HG03103 (cell line): Measurements from ENCODE around the gene MEPE.

Source experiments
- ATAC-seq: cut with Tn5 transposase; IDR thresholded peaks from one replicate; pipeline ENCODE4 v1.9.1; 2021; ENCODE audit warnings: low read depth; ENCODE audit not compliant: unreplicated experiment

The MEPE gene

DNA sequence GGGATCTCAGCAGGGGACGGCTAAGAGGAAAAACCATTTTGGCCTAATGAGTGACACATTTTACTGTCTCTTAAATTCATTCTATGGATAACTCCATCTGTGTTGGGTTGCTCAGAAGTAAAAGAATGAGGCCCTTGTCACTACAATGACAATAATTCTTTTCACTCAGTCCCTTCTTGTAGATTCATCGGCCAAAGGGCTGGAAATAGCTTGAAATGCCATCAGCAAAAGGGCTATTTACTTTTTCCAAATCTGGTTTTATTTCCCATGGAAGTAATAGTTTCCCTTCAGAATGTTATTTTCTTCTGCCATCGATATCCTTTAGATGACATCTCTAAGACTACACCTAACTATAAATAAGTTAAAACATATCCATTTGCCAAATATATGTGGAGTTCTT is 7.4 kb downstream of the MEPE start:
- ATAC-seq, result no peak

DNA sequence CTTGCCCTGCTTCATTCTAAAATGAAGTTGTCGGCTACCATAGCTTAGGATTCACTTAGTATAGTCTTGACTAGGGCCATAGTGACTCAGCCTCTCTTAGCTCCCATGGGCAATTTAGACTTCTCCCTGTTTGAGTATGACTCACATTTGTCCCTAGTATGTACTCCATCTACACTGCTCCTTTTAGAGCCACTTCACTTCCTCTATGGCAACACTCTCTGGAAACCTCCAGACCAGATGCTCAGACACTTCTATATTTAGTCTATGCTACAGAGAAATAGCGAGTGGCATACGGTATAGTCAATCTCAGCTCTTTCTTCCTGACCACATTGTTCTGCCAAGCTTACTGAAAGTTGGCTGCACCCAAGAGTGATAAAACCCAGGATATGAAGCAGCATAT is 11.2 kb downstream of the MEPE start:
- ATAC-seq, result no peak

DNA sequence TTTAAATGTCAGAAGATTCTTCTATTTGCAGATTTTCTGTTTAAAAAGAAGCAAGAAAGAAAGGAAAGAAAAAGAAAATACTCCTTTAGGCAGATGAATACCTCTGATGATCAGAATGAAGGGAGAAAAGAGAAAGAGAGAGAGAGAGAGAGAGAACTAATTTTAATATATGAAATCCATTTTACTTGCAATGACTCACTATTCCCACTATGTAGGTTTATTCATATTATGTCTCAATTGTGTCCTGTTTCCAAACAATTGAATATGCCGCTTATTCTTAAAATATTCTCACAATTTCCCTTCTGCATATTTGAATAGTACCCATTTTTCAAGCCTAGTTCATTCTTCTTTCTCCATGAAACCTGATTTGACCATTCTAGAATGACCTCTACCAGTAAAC is 11.7 kb downstream of the MEPE start:
- no peak for ATAC-seq

DNA sequence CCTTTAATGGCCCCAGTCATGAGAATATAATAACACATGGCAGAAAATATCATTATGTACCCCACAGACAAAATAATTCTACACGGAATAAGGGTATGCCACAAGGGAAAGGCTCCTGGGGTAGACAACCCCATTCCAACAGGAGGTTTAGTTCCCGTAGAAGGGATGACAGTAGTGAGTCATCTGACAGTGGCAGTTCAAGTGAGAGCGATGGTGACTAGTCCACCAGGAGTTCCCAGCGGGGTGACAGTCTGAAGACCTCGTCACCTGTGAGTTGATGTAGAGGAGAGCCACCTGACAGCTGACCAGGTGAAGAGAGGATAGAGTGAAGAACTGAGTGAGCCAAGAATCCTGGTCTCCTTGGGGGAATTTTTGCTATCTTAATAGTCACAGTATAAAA is 13.5 kb downstream of the MEPE start:
- no peak for ATAC-seq

DNA sequence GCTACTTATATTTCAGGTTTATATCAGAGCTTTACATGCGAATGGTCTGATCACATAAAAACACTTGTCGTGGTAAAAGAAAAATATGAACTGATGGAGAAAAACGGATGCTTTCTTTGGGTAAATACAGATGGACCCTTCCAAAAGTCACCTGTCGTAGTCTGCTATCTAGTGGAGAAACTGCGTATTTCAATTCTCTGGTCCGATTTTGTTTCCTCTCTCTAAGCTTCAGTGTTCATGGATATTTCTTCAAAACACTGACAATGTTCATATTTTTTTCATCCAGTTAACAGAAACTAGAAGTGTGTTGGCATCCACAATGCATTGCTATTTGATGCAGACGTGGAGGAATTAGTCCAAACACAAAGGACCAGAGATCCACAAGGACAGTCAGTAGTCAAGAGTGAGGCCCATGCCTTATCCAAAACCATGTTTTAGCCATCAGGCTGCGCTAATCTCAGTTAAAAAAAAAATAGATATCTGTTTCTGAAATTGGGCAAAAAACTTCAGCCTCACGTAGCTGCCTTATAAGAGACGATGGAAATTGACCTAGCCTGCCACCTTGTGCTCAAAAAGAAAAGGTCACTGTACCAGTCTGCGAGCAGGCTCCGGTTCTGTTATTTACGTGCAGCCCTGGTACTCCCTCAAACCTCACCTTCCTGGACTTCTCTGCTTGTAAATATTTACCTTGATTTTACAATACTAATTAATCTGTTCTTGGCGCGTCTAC is 16.0 kb downstream of the MEPE start:
- peak; percentile 82 for ATAC-seq

DNA sequence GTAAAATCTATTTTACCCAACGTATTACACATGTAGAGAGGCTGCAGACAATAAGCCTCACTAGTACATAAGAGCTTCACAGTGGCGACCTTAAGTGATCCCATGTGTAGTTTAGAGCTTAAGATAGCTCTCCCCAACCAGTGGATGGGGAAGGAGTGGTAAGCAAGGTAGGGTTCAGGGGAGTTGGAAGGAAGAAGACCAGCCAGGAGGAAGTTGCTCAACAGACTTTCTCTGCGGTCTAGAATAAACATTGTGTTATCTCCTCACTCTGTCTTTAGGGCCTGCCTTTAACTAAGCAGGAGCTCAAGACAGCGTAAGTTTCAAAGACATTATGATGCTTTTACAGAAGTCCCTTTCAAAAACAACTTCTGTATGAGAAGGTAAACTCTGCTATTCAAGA is 16.8 kb downstream of the MEPE start:
- ATAC-seq, result no peak

DNA sequence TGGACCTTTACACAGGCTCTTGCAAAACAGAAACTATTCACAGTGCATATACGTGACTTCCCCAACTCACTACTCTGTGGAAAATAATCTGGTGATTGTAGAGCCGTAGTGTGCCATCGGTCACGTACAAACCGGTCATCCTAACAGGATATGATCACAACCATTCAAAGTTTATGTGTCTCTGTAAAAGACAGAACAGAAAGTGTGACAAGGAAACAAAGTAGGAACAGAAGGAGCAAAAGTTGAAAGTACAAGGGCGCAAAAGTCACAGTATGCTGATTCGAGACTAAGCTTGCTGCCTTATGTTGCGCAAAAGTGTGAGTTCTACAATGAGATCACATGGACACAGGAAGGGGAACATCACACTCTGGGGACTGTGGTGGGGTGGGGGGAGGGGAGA is 18.6 kb downstream of the MEPE start:
- ATAC-seq, result no peak

DNA sequence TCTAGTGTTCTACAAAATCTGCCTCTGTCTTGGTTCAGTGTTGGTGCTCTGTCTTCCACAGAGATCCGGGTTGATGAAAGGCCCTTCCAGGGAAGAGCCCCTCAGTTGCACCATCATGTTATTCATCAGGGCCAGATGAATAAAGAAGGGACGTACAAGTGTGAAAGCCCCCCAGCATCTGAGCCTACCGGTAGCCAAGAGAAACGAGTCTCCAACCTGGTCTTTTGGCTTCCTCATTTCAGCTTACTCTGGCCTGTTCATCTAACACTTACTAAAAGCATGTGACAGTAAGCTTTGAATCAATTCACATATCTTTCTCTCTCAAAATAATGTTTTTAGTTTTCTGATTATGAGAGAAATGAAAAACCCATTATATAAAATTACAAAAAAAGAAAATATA is 19.2 kb downstream of the MEPE start:
- ATAC-seq, result no peak

DNA sequence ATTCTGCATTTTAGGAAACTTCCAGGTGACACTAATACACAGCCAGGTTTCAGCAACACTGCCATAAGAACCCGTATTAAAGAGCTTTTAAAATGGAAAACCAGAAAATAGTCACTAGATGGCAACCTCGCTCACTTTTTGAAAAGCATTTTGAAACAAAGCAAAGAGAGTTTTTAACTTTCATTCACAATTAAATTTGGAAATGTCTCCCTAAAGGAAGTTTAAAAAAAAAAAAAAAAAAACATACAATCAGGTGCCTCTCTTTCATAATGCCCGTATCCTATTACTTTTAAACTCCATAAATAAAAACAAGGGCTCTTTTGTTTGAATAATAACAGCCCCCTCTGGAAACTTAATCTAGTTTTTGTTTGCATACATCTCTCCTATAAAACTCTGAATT is 20.3 kb downstream of the MEPE start:
- ATAC-seq, result no peak

DNA sequence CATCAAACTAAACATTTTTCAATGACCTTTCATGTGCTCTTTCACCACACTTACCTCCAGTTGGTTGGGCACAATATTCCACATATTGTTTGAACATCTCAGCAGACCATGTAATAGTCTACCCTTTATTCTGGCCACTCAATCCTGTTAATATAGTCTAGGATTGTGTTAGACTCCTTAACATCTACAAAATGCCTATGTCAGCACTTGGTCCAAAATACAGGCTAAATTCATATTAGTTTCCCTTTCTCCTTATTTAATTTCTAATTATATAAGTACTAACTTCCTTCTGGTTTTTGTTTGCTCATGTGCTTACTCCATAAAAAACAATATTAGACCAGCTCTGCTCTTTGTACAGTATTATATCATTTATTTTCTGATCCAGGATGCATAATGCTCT is 21.1 kb downstream of the MEPE start:
- no peak for ATAC-seq

DNA sequence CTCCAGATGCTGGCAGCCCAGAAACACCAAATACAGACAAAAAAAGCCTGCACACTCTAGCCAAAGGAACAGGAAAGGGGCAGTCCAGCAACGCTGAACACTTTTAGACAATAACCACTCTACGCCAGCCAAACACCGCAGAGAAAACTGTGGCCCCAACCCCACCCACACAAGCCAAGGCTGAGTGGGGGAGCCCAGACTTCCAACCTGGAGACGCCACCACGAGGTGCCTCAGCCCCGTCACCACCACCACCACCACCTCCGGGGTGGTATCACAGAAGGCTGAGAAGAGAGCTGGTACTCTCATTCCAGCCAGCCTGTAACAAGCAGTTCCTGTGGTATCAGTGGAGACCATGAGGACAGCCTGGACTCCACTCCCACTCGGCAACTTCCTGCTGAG is 22.8 kb downstream of the MEPE start:
- no peak for ATAC-seq

DNA sequence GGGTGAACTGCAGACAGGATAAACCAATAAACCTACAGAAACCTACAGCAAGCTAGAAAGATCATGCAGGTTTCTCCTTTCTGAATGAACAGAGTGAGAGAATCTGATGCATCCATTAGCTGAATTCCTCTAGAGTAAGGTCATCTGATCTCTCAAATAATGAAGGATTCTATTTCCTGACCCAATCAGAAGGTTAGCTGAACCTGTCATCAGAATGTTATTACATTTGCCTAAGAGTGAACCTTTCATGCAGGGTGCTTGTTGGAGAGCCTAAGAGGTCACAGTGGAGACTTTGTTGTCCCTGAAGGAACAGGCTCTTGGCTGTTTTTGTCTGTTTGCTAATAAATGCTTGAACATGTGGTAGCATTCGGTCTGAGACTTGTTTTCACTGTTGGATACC is 24.0 kb downstream of the MEPE start:
- no peak for ATAC-seq

DNA sequence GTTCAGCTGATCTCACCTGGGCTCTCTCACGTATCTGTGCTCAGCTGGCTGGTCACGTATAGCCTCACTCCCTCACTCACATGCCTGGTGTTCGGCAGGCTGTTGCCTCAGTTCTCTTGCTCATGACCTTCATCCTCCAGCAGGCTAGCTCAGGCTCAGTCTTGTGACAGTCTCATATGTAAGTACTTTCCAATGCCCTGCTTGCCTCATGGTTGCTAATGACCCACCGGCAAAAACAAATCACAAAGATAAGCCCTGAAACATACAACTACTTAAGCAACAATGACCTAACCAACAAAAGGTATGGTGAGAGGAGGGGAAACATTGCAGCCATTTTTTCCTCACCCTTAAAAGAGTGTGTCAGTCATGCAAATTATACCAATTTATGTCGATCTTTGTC is 25.0 kb downstream of the MEPE start:
- ATAC-seq, result no peak

DNA sequence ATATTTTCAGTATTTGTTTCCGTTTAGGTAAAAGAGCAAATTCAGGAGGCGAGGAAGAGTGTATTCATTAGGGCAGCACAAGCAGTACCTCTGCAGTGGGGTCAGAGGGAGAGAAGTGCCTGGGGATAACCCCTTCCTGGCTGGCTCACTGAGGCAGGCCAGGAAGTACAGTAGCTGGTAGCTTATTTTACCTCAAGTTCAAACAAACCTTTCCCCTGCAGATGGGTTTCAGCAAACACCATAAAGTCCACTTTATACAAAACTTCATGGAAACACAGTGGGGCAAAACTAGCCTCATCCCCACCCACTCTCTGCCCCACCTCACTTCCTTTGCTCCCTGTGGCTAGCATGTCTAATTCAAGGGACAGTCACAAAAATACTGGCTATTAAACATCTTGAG is 29.5 kb downstream of the MEPE start:
- ATAC-seq, result no peak

DNA sequence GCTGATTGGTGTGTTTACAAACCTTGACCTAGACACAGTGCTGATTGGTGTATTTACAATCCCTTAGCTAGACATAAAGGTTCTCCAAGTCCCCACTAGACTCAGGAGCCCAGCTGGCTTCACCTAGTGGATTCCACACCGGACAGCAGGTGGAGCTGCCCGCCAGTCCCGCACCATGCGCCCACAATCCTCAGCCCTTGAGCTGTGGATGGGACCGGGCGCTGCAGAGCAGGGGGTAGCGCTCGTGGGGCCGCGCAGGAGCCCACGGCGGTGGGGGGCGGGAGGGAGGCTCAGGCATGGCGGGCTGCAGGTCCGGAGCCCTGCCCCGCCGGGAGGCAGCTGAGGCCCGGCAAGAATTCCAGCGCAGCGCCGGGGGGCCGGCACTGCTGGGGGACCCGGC is 30.7 kb downstream of the MEPE start:
- ATAC-seq, result no peak

DNA sequence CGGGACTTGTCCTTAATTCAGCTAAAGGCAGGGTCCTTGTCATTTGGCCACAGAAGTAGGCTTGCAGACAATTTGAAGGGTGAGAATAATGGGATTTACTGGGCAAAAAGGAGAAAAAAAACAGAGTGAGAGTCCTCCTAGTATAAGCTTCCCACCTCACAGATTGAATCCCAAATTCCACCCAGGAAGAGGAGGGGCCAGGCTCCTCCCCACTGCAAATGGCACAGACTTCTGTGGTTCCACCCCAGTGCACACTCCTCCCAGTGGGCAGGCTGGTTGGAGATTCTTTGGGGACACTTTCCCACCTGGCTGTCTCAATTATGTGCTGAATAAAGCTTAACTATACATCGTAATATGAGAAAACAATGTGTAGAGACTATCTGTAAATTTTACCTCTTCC is 31.6 kb downstream of the MEPE start:
- ATAC-seq, result no peak

DNA sequence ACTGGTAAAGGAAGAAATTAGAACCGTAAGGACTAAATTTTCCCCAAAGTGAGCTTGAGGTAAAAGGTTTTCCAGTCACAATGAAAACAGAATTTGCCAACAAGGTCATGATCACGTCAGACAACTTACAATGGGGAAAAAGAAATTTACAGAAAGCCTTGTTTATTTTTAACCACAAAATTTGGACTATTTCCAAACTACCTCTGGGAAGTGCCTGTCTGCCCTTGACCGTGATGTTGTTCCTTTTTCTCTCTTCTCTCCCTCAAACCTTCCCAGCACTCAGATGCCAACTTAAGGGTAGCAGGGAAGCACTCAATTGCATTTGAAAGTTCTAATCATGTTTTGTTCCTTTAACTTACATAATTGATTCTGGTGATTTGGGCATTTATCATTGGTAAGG is 32.5 kb downstream of the MEPE start:
- no peak for ATAC-seq

DNA sequence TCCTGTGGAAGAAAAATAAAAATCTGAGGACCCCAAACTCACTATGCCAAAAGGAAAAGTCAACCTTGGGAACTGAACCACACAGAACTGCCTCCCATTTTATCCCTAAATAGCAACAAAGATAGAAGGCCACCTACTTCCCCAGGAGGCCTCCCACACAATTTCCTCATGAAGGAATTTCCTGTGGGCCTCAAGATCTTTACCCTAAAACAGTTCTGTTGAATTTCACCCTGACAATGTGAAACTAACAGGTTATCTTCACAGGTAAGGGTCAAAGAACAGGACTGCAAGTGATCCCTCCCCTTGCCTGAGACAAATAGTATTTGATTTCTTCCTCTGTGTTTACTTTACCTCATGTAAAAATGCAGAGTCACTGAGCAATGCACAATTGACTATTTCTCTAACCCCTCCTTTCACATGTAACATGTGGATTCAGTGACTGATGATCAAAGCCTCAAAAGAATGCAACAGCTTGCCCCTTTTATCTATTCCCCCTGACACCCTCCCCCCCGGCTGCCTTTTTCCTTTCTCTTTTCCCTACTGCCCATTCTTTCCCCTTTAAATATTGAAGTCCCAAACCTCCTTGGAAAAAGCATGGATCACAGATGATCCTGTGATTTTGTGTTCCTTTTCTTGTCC is 33.3 kb downstream of the MEPE start:
- no peak for ATAC-seq

DNA sequence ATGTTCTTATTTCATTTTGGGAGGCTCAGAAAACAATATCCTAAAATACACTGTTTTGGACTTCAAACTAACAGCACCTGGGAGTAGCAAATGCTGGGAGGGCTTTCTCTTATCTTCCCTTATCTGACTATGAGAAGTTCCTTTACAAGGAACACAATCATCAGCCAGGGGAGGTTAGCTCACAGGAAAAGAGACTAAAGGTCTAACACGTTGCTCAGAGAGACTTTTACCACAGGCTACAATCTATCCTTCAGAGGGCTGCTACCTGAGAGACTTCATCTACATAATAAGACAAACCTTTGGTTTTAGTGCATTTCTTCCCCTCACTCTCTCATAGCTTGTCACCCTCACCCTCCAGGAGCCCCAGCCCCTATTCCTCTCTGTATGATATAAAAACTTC is 35.8 kb downstream of the MEPE start:
- no peak for ATAC-seq

DNA sequence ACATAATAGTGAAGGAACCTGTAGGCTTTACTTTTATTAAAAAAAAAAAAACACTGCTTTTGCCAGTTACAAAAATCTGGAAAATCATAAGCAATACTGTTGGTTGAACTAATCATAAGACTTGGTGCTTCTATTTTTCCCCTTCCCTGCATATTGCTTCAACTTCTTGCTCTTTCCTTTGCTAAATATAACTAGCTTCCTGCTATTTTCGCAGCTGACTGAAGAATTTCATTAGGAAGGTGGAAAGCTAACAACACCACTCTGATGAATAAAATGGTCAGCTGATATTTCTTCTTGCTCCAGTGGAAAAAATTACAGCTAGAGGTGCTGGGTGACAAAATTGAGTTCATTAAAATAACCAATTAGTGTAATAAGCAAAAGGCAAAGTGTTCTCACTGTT is 39.3 kb downstream of the MEPE start:
- no peak for ATAC-seq

DNA sequence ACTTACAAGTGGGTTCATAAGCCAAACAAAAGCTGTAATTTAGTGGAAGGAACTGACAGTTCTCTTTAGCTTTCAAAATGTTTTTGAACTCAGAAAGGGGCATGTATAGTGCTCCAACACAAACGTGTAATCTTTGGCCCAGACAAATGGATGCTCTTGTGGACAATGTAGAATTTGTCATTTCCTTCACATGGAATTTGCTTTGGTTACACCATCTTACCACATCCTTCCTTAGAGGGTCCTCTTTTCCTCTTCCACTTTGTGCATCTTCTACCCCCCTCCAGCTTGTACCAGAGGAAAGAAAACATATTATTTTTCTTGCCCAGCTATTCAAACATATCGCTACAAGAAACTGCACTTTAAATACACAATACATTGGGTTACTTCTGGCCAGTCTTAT is 42.4 kb downstream of the MEPE start:
- ATAC-seq, result no peak

DNA sequence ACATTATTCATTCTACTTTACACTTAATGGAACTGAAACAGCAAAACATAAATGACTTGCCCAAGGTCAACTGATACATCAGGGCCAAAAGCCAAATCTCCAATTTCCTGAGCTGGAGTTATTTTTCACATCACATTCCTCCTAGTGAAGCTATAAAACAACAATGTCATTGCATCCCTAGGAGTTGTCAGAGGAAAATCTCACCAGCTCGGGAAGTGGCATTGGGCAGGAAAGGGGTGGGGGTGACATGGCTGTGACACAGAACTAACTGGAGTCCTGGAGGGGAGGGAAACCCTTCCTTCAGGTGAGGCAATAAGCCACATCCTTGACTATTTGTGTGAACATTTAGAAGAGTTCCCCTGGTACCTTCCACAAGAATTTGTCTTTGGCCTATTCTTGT is 47.3 kb downstream of the MEPE start:
- ATAC-seq, result no peak

DNA sequence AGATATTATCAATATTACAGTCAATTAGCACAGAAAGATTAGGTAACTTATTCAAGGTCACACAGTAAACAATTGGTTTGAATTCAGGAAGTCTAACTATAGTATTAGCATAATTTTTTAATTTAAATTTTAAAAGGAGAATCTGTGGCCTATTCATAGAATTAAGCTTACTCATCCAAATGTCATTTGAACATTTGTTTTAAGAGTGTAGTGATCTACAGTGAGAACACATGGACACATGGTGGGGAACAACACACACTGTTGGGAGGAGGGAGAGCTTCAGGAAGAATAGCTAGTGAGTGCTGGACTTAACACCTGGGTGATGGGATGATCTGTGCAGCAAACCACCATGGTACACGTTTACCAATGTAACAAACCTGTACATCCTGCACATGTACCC is 48.3 kb downstream of the MEPE start:
- no peak for ATAC-seq
